Epidermal melanocyte (primary cell): ENCODE measurements around the gene ANTKMT.
A peak's percentile ranks its signal among the peaks of the same experiment; 100 is the strongest.
"Not testable (repeated sequence)": the region's sequence is repeated elsewhere in the genome, so short reads cannot be mapped to it uniquely, and the experiment has no call there.

Experiments used
- DNase-seq: peaks from one replicate; pipeline ENCODE4 v3.0.0; 2011; ENCODE audit warnings: low spot score; ENCODE audit not compliant: insufficient read length

ANTKMT gene

DNA sequence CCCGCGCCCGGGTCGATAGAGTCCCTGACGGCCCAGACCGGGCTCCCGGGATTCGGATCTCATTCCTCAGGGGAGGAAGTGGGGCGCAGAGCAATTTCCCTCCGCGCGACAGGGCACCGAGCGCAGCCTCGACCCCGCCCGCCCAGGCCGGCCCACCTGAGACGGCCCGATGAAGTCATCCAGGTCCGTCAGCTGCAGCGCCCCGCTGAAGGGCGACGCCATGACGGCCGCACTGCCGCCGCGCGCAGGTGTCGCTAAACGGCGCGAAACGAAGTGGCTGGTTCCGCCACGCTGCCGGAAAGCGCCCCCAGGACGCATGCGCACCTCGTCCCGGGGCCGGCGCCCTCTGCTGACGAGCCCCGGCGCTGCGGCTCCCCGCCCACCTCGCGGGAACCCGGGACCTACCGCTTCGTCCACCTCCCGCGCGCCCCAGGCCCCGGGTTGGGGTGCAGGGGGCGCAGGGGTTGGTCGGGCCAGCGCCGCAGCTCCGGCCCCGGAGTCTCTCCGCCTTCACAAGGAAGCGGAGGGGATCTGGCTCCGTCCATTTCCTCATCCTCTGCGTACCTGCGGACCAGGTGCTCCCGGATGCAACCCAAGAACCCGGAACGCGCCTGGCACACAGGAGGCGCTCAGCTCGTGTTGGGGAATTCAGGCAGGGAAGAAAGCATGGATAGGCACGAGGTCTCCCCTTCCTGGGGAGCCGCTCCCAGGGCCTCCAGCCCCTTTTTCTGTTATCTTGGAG is 20.0 kb downstream of the ANTKMT start, which contains the start of gene CIAO3:
CIAO3 (minus strand) TSS at position 234 of the 742 bp plus-strand sequence; CDS start at position 222, 12 bp downstream.
- peak; percentile 96 for DNase-seq

DNA sequence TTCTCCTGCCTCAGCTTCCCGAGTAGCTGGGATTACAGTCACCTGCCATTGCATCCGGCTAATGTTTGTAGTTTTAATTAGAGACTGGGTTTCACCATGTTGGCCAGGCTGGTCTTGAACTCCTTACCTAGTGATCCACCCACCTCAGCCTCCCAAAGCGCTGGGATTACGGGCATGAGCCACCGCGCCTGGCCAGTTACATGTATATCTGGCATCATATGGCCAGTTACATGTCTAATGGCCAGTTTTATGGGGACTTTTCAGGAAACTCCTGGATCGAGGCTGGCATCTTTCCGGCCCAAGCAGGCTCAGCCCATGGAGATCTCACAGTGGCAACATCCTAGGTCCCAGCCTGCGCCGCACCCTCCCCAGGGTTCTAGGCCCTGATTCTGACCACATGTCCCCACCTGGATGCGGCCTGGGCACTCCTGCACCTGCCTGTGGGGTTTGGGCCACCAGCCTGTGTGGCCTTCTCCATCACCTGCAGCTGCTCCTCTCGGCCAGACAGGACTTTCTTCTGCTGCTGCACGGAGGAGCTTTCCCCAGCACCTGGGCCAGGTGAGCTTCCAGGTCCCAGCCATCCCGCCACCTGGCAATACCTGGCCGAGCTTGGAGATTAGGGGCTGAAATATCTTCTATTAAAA is 21.2 kb downstream of the ANTKMT start:
- no peak for DNase-seq

DNA sequence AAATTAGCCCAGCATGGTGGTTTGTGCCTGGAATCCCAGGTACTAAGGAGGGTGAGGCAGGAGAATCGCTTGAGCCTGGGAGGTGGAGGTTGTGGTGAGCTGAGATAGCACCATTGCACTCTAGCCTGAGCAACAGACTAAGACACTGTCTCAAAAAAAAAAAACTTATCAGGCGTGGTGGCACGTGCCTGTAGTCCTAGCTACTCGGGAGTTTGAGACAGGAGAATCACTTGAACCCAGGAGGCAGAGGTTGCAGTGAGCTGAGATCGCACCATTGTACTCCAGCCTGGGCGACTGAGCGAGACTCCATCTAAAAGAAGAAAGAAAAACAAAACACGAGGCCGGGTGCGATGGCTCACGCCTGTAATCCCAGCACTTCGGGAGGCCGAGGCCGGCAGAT is 21.9 kb downstream of the ANTKMT start:
- not testable (repeated sequence) for DNase-seq

DNA sequence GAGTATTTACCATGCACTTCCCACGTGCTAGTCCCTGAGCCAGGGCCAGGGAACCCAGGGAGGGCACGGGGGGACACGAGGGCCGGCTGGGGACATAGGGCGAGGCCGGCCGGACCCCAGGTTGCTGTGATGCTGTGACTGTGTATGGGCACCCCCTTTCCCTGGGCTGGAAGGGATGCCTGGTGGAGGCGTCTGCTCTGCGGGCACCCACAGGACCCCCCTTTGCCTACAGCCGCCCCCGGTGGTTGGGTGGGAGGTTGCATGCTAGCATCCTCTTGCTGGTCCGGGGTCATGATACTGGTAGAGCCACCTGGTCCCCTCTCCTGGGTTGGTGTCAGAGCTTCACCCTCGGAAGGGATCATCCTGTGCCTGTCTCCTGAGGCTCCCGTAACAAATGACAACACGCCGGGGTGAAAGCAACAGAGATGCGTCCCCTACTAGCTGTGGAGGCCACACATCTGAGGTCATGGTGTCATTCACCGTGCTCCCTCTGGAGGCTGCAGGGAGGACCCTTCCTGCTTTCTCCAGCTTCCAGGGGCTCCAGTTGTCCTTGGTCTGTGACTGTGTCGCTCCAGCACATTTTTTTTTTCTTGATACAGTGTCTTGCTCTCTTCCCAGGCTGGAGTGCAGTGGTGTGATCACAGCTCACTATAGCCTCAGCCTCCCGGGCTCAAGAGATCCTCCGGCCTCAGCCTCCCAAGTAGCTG is 23.0 kb downstream of the ANTKMT start:
- DNase-seq: no peak

DNA sequence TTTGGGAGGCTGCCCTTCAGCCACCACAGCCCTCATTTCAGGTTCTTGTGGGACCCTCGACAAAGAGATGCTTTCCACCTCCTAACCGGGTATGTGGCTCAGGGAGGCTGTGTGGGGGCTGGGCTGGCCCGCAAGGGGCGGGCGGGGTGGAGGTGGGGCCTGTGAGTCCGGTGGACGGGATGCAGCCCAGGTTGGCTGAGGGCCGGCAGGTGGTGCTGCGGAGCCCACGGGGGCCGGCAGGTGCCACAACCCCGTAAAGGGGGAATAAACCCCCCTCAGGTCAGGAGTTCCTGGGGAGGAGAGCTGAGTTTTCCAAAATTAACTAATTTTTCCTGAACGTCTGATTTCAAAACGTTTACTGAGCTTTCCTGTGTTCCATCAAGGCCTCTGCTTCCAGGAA is 24.8 kb downstream of the ANTKMT start:
- no peak for DNase-seq

DNA sequence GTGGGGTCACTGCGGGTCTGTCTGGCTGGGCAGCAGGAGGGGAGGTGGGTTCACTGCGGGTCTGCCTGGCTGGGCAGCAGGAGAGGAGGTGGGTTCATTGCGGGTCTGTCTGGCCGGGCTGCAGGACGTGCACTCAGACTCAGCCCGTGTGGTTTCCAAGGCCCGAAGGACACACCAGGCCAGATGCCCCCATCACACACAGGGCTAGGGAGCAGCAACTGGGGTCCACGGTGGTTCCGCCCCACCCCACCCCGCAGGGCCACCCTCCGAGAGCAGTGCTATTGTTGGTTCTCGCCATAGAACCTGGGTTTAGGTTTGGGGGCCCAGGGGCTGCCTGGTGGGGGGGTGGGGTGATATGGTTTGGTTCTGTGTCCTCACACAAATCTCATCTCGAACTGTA is 25.7 kb downstream of the ANTKMT start:
- no peak for DNase-seq

DNA sequence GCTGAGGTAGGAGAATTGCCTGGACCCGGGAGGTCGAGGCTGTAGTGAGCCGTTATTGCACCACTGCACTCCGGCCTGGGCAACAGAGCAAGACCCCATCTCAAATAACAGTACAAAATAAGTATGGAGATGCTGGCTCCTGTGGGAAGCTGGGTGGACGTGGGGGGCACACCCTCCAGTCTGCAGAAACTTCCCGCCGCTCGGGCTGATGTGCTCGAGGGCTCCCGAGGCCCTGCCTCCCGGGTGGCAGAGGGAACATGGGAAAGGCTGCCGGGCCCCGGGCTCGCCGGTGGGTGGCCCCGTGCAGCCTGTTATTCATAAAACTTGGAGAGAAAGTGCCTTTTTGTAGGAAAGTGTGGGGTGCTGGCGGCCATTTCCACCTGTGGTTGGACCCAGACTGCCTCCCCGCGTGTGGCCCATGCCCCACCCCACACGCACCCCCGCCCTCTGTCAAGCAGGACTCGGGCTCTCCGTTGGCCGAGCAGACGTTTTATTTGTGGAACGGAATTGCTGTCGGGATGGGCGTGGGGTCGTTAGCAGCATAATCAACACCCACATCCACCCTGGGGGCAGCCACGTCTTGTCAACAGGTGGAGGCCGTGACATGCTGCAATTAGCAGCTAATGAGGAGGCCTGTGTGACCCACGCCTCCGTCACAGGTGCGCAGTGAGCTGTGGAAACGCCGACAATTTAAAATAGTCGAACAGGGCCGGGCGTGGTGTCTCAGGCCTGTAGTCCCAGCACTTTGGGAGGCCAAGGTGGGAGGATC is 27.2 kb downstream of the ANTKMT start:
- no peak for DNase-seq

DNA sequence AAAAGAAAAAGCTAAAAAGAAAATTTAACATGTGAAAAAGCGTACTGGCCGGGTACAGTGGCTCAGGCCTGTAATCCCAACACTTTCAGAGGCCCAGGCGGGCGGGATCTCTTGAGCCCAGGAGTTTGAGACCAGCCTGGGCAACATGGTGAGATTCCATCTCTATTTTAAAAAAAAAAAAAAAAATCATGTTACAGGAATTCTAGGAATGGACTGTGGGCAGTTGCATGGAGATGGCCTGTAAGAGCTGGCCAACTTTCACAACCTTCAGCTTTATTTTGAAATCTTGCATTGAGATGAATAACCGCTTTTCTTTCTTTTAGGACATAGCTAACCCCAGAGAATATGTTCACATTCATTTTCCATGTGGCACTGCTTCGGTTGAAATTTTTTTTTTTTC is 28.1 kb downstream of the ANTKMT start:
- no peak for DNase-seq

DNA sequence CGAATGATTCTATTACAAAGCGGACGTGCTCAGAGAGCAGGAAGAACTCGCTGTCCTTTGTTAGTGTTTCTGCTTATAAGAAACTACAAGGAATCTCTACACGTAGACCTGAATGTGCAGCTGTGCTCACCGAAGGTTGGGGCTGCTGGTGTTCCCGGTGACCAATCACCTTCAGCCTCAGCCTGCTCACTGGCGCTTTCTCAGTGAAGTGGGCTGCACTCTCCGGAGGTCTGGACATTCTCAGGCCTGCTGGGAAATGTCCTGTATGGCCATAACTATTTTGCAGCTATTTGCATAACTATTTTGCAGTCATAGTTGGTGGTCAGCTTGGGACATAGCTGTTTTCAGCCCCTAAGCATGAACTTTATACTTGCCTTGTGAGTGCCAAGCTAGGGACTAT is 29.5 kb downstream of the ANTKMT start:
- DNase-seq: no peak

DNA sequence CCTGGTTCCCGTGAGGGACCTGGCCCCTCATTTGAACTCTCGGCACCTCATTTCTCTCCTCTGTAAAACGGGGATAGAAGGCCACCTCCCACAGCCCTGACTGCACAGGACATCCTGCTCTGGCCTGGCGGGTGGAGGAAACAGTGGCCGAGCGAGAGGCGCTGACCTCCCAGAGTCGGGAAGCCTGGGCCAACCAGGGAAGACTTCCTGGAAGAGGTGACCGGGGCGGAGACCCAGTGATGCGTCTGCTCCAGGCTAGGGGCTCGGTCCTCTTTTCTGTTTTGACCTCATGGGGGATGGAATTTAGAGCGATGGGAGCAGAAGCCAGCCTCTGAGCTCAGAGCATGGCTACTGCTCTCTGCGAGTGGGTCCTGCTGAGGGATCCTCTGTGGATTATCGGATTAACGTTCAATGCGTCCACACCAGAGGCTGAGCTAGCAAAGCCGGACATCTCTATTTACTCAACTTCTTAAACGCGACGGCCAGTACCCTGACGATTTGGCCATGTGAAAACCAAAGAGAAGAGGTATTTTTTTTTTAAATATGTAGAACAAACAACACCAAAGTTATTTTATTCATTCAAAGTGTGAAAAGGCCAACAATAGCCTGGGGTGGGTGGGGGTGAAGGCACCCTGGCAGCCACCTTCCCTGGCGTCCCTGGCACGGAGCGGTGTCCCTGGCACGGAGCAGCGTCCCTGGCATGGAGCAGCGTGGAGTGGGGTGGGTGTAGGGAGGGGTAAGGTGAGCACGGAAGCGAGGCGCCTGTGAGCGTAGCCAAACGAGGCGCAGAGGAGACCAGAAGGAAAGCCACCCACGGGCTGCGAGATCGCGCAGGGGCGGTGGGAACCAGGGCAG is 30.4 kb downstream of the ANTKMT start:
- DNase-seq: no peak

DNA sequence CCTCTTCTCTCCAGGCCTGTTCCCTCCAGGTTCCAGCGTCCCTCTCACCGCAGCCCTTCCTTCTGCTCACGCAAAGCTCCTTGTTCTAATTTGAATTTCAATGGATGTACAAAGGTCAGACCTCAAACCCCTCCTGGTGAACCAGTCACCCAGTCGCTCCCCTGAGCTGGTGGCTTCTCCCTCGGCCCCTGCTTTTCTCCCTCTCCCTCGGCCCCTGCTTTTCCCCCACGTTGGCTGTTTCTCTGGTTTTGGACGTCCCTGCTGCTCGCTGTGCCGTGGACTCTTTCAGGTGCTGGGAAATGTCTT is 31.0 kb downstream of the ANTKMT start:
- DNase-seq: no peak

DNA sequence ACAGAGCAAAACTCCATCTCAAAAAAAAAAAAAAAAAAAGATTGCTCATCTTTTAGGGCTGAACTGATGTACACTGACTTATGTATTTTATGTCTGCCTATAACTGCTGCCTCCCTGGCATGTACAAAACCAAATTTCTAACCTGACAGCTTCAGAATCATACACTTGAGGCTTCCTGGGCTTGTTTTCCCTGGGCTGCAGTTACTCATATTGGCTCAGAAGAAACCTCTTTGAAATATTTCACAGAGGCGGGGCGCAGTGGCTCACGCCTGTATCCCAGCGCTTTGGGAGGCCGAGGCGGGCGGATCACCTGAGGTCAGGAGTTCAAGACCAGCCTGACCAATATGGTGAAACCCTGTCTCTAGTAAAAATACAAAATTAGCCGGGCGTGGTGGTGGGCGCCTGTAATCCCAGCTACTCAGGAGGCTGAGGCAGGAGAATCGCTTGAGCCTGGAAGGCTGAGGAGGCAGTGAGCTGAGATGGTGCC is 33.2 kb downstream of the ANTKMT start:
- DNase-seq: not testable (repeated sequence)

DNA sequence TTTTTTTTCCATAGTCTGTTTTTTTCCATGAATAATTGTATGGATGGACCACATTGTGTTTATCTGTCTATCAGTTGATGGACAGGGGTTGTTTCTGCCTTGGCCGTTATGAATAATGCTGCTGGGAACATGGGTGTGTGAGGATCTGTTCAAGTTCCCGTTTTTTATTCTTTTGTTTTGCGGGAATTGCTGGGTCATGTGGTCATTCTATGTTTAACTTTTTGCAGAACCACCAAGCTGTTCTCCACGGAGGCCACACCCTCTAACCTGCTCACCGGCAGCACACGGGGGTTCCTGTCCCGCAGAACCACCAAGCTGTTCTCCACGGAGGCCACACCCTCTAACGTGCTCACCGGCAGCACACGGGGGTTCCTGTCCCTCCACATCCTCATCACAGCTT is 33.7 kb downstream of the ANTKMT start:
- no peak for DNase-seq

DNA sequence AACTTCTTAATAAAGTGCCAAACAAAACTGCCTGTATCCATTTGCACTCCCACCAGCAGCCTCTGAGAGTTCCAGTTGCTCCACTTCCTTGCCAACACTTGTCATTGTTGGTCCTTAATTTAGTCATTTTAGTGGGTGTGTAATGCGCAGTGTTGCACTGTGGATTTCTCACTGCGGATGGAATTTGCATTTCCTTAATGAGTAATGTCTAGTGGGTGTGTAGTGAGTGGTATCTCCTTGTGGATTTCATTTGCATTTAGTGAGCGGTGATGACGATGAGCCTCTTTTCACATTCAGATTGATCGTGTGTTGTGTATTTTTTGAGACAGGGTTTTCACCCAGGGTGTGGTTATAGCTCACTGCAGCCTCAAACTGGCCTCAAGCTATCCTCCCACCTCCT is 35.5 kb downstream of the ANTKMT start:
- DNase-seq: no peak

DNA sequence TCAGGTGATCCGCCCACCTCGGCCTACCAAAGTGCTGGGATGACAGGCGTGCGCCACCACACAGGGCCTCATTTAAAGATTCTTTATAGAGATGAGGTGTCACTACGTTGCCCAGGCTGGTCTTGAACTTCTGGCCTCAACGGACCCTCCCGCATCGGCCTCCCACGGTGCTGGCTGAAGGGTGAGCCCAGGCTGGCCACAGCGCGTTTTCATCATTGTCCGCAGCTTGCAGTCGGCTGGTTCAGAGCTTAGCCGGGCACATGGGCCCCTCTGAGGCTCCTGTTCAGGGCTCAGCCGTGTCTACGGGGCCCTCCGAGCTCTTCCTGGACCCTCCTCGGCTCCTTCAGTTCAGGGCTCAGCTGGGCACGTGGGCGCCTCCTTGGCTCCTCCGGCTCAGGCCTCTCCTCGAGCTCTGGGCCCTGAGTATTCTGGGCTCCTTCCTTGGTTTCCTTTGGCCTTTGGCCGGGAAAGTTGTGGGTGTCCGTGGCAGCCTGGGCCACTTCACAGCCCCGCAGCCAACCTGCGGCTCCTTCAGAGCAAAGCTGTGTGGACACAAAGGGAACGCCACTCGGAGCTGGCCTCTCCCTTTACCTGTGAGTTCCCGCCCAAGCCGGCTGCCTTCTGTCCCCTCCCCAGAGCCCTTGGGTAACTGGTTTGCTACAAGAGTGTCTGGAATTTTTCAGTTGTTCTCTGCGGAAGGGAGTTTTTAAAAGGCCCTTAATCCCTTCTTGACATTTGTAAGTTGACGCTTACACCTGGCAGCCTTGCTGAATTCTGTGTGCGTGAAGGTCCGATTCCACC is 38.4 kb downstream of the ANTKMT start:
- DNase-seq: no peak

DNA sequence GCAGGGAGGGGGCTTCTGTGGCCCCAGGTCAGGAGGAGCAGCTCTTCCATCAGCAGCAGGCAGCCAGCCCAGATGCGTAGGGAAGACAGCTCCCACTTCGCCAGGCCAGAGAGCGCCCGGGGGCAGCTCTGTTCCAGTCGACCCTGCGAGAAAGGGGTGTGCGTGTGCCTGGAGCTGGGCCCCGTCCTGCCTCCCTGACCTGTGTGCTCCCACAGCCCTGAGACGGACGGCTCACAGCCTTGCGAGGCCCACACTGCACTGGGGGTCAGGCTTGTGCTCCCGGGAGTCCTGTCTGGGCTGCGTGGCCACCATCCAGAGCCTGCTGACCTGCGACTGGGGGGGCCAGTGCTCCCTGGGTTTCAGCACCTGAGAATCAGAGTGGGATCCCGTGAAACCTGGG is 39.1 kb downstream of the ANTKMT start:
- no peak for DNase-seq

DNA sequence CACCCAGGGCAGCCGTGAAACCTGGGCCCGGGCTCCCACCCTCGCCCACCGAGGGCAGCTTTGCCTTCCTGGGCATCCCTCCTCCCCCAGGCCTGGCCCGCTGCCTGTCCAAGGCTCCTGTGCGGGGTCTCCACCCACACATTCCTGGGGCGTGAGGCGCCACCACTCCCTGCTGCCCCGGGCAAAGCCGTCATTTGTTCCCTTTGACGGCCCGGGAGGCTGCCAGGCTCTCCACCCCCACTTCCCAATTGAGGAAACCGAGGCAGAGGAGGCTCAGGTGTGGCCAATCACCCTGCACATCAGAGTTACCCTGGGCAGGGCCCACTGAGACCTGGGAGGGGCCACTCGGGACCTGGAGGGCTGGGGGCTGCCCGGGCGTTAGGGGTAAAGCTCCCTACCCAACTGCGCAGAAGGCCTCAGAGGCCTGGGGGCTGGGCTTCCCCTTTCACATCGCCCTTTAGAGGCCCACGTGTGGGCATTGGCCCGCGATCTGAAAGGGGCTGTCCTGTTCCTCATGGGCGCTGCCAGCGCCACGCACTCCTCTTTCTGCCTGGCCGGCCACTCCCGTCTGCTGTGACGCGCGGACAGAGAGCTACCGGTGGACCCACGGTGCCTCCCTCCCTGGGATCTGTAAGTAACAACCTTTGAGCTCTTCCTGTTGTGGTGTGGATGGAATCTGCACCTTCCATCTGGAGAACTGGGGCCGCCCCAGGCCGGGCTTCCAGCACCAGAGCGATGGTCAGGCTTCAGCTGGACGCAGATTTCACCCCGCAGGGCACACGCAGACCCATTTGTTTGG is 39.8 kb downstream of the ANTKMT start, which contains the start of gene MSLN:
MSLN (plus strand) TSS at position 190 of the 799 bp plus-strand sequence. CDS start 1,947 bp downstream, outside the sequence.
- no peak for DNase-seq

DNA sequence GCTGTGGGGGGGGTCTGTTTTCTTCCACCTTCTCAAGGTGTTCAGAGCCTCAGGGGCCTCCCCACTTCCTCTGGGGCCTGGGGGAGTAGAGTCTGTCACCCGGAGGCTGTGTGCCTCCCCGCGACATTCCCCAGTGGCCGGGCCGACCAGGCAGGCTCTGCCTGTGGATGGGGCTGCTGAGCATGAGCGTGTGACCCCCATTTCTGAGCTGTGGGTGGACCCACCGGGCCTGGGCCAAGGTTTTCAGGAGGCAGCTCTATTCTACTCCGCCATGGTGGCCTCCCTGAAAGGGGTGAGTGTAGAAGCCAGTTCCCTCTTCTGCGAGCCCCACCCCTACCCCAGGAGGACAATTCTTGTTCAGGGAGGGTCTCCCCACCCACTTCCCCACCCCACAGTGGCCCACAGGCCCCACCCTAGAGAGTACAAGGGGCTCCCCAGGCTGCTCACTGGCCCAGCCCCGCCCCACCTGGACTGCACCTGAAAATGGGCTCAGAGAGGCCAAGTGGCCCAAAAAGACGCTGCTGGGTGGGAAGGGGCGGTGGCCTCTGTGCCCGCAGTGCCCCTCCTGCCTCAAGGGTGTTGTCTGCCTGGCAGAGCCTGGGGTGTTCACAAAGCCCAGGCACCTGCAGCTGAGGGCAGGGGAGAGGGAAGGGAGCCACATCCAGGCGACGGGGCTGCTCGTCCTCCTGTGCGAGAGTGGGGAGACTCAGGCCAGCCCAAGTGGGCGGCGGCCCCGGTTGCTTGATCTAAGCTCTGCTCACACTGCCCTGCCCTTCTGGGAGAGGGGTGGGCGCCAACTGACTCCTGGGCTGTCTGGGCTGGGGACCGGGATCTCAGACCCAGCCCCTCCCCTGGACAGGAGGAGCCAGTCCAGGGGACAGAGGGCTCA is 40.9 kb downstream of the ANTKMT start:
- no peak for DNase-seq
